PC-9 (cell line): ENCODE data around the gene IRF6.

ENCODE experiments used
- EZH2 ChIP-seq: fragments of 200-600 bp; sonication (generic); IDR thresholded peaks from 2 replicates; pipeline ENCODE4 v1.8.0; 2017; ENCODE audit warnings: antibody characterized with exemption, low read depth
- TF ChIP-seq, protein P1 (sequence below): fragments of 200-600 bp; sonication (generic); conservative IDR thresholded peaks from 2 replicates; pipeline ENCODE4 v1.6.1; 2017; ENCODE audit warnings: mixed run types, antibody characterized with exemption, mild to moderate bottlenecking, moderate library complexity

DNA sequence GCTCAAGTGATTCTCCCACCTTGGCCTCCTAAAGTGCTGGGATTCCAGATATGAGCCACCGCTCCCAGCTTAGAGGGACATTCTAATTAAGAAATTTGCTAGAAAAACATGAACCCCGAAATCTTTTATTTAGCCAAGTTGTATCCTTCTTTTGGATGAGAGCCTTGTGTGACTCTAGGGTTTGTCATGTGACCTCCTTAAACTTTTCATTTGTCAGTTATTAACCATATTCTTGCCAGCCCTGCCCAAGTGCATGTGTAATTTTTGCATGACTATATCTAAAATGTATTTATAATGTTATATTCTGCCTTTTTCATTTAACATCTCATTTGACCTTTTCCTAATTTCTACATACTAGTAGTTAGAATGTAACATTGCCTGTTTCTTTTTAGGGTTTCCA lies 23.8 kb upstream of the IRF6 start:
- TF ChIP-seq, protein P1, sequence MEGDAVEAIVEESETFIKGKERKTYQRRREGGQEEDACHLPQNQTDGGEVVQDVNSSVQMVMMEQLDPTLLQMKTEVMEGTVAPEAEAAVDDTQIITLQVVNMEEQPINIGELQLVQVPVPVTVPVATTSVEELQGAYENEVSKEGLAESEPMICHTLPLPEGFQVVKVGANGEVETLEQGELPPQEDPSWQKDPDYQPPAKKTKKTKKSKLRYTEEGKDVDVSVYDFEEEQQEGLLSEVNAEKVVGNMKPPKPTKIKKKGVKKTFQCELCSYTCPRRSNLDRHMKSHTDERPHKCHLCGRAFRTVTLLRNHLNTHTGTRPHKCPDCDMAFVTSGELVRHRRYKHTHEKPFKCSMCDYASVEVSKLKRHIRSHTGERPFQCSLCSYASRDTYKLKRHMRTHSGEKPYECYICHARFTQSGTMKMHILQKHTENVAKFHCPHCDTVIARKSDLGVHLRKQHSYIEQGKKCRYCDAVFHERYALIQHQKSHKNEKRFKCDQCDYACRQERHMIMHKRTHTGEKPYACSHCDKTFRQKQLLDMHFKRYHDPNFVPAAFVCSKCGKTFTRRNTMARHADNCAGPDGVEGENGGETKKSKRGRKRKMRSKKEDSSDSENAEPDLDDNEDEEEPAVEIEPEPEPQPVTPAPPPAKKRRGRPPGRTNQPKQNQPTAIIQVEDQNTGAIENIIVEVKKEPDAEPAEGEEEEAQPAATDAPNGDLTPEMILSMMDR, result no peak
- TF ChIP-seq EZH2, result no peak
